IMR-90 (cell line): ENCODE results near the gene ZXDC. TPM values are rescaled to one million over a fixed set of nuclear protein-coding genes. Genes with fewer than 3 reads are reported as not detected.

ENCODE experiments used
- ATAC-seq: fragments of 200-7000 bp; cut with Tn5 transposase; 2 replicates; pipeline ENCODE4 v1.9.1; 2020; ENCODE audit warnings: low read depth, mild to moderate bottlenecking, moderate library complexity
- BruUV-seq: library from RNA; stranded (reverse); fragments of 400-500 nt; replicated peaks from 2 replicates; lab custom pipeline; 2021; lab: Mats Ljungman, UMichigan
- CTCF ChIA-PET: fragments of 300-600 bp; formaldehyde crosslinking; extraction: SDS; loops from one replicate; lab custom pipeline; 2021; ENCODE audit warnings: antibody characterized with exemption; lab: Yijun Ruan, JAX
- POLR2A ChIA-PET: fragments of 300-600 bp; sonication (Branson Sonifier 250); formaldehyde crosslinking; loops from one replicate; lab custom pipeline; 2022; ENCODE audit warnings: antibody characterized with exemption; ENCODE audit not compliant: unreplicated experiment; lab: Charles Lee
- DNase-seq: peaks from one replicate; pipeline ENCODE4 v3.0.0; 2013
- H2AFZ ChIP-seq: replicated peaks from 2 replicates; pipeline ENCODE3; 2013; ENCODE audit warnings: low read length, mild to moderate bottlenecking; ENCODE audit not compliant: poor library complexity
- H2AK5ac ChIP-seq: 2 replicates; pipeline ENCODE4 v1.6.1; 2013; ENCODE audit warnings: low read depth, low read length, inconsistent platforms
- H2AK9ac ChIP-seq: replicated peaks from 2 replicates; pipeline ENCODE3; 2013; ENCODE audit warnings: mild to moderate bottlenecking, low read depth, low read length, moderate library complexity; ENCODE audit not compliant: poor library complexity
- H2BK120ac ChIP-seq: 2 replicates; pipeline ENCODE4 v1.6.1; 2013; ENCODE audit warnings: low read depth, low read length, inconsistent platforms
- H2BK15ac ChIP-seq: 3 replicates; pipeline ENCODE4 v1.6.1; 2013; ENCODE audit warnings: low read depth, low read length, inconsistent platforms
- H2BK20ac ChIP-seq: 2 replicates; pipeline ENCODE4 v1.6.1; 2013; ENCODE audit warnings: low read depth, mild to moderate bottlenecking, inconsistent platforms, low read length, moderate library complexity
- H2BK5ac ChIP-seq: 2 replicates; pipeline ENCODE4 v1.6.1; 2013; ENCODE audit warnings: mild to moderate bottlenecking, low read depth, low read length, inconsistent platforms; ENCODE audit not compliant: poor library complexity, severe bottlenecking
- H3K14ac ChIP-seq: replicated peaks from 2 replicates; pipeline ENCODE4 v1.6.1; 2013; ENCODE audit warnings: low read depth, low read length, inconsistent platforms
- H3K18ac ChIP-seq: 2 replicates; pipeline ENCODE4 v1.6.1; 2013; ENCODE audit warnings: low read depth, low read length, control low read depth
- H3K23ac ChIP-seq: 2 replicates; pipeline ENCODE4 v1.6.1; 2013; ENCODE audit warnings: low read depth, low read length, inconsistent platforms
- H3K27ac ChIP-seq: 2 replicates; pipeline ENCODE4 v1.5.1; 2013; ENCODE audit warnings: mild to moderate bottlenecking, control low read depth, low read length; ENCODE audit not compliant: insufficient read depth
- H3K27me3 ChIP-seq: 2 replicates; pipeline ENCODE4 v1.6.1; 2013; ENCODE audit warnings: low read length; ENCODE audit not compliant: control insufficient read depth, insufficient read depth
- H3K36me3 ChIP-seq: 2 replicates; pipeline ENCODE4 v1.6.1; 2013; ENCODE audit warnings: low read length, mixed read lengths; ENCODE audit not compliant: control insufficient read depth, insufficient read depth
- H3K4ac ChIP-seq: 2 replicates; pipeline ENCODE4 v1.6.1; 2013; ENCODE audit warnings: low read depth, low read length, inconsistent platforms
- H3K4me1 ChIP-seq: 2 replicates; pipeline ENCODE4 v1.6.1; 2013; ENCODE audit warnings: low read length, mixed read lengths; ENCODE audit not compliant: control insufficient read depth, insufficient read depth
- H3K4me2 ChIP-seq: 2 replicates; pipeline ENCODE4 v1.6.1; 2013; ENCODE audit warnings: low read depth, mild to moderate bottlenecking, control low read depth, low read length, moderate library complexity
- H3K4me3 ChIP-seq: 2 replicates; pipeline ENCODE4 v1.5.1; 2013; ENCODE audit warnings: low read depth, mild to moderate bottlenecking, control low read depth, low read length, moderate library complexity; ENCODE audit not compliant: insufficient read depth
- H3K56ac ChIP-seq: 2 replicates; pipeline ENCODE4 v1.6.1; 2013; ENCODE audit warnings: low read length, inconsistent platforms; ENCODE audit not compliant: insufficient read depth; ENCODE audit errors: extremely low read depth
- H3K79me1 ChIP-seq, 2 experiments: 2 replicates each; pipeline ENCODE4 v1.6.1; 2013; ENCODE audit warnings: low read length in 2 of 2, inconsistent platforms in 1 of 2, low read depth in 1 of 2
- H3K9ac ChIP-seq: 2 replicates; pipeline ENCODE4 v1.6.1; 2013; ENCODE audit warnings: low read depth, low read length, control low read depth
- H3K9me1 ChIP-seq: 2 replicates; pipeline ENCODE4 v1.6.1; 2013; ENCODE audit warnings: low read length, inconsistent platforms; ENCODE audit not compliant: insufficient read depth
- H3K9me3 ChIP-seq: 2 replicates; pipeline ENCODE4 v1.6.1; 2013; ENCODE audit warnings: low read length; ENCODE audit not compliant: control insufficient read depth, insufficient read depth
- H4K20me1 ChIP-seq: 2 replicates; pipeline ENCODE4 v1.6.1; 2013; ENCODE audit warnings: low read length, inconsistent platforms; ENCODE audit not compliant: insufficient read depth
- H4K5ac ChIP-seq: 2 replicates; pipeline ENCODE4 v1.6.1; 2013; ENCODE audit warnings: mild to moderate bottlenecking, low read depth, low read length, control low read depth
- H4K8ac ChIP-seq, 2 experiments: 2 replicates each; pipeline ENCODE4 v1.6.1; 2013; ENCODE audit warnings: low read depth in 2 of 2, low read length in 2 of 2, control low read depth in 1 of 2, inconsistent platforms in 1 of 2
- H4K91ac ChIP-seq: 2 replicates; pipeline ENCODE4 v1.6.1; 2013; ENCODE audit warnings: low read depth, low read length, inconsistent platforms; ENCODE audit not compliant: insufficient read depth
- CEBPB ChIP-seq: IDR thresholded peaks from 2 replicates; pipeline ENCODE4 v1.6.1; 2012; ENCODE audit warnings: low read depth, low read length, improper control_type of control experiment
- MXI1 ChIP-seq: IDR thresholded peaks from 2 replicates; pipeline ENCODE4 v1.6.1; 2012; ENCODE audit warnings: low read depth, mild to moderate bottlenecking, low read length, moderate library complexity, borderline replicate concordance
- POLR2A ChIP-seq: IDR thresholded peaks from 2 replicates; pipeline ENCODE4 v1.6.1; 2012; ENCODE audit warnings: mild to moderate bottlenecking, low read depth, low read length
- RFX5 ChIP-seq: IDR thresholded peaks from 2 replicates; pipeline ENCODE4 v1.8.0; 2012; ENCODE audit warnings: low read depth, mild to moderate bottlenecking, low read length, moderate library complexity
- WGBS, 2 experiments: methylation state at CpG; one replicate each; pipeline versions ENCODE4 v1.1.5 to v1.1.7; 2013; ENCODE audit warnings: missing lambda C conversion rate in 2 of 2; ENCODE audit not compliant: insufficient read length in 1 of 2; ENCODE audit errors: extremely low coverage in 2 of 2; 5-methylcytosine and 5-hydroxymethylcytosine counted together
- dilution Hi-C: fragments of 300-500 bp; cut with HindIII; formaldehyde crosslinking; loops from one replicate; pipeline ENCODE4 v1.14.3; 2018; ENCODE audit warnings: low sequenced_read_pairs; ENCODE audit not compliant: unreplicated experiment
- in situ Hi-C: fragments of 300-500 bp; cut with MboI; formaldehyde crosslinking; loops from 3 replicates; pipeline ENCODE4 v1.14.3; 2019; ENCODE audit warnings: low sequenced_read_pairs, inconsistent platforms, mixed read lengths
- intact Hi-C: fragments of 100-400 bp; cut with micrococcal nuclease; formaldehyde crosslinking; loops from 2 replicates; pipeline ENCODE4 v1.10.0; 2022
- polyA plus RNA-seq, 3 experiments: library from polyadenylated mRNA; depleted of rRNA; stranded (reverse); fragments of >200 nt; gene quantifications; 2 replicates each; pipeline ENCODE4 v1.2.3, GENCODE V29; 2012; ENCODE audit warnings: low replicate concordance in 1 of 3
- total RNA-seq: library from RNA; depleted of rRNA; stranded (reverse); fragments of >200 nt; gene quantifications from 2 replicates; pipeline ENCODE4 v1.2.3, GENCODE V29; 2012

The ZXDC gene
- total and polyA plus RNA-seq, 2 of the 4 experiments (the other 2 are of a cell fraction): 11.5 to 14.3 TPM

GRCh38 chr3:126486360-126486847, 10.7 kb upstream of the ZXDC start:
- no peak for ATAC-seq
- H3K27me3 ChIP-seq: peaks cover 17% of the 10 kb centered on the region; the same call in 1 of the 2 replicates

More at GRCh38 chr3:126486360-126486847, 10.7 kb upstream of the ZXDC start:
- Histone ChIP-seq H4K20me1 (no peaks in the 10 kb centered on the region), H2BK20ac (no peak overlapping the region), H3K4me1 (no peaks in the 10 kb centered on the region), H3K14ac (no peak overlapping the region), H2AK9ac (no peak overlapping the region), H3K9me1 (no peaks in the 10 kb centered on the region), H3K9me3 (no peaks in the 10 kb centered on the region), H3K4me2 (no peak overlapping the region), H3K4me3 (no peak overlapping the region), H3K36me3 (no peaks in the 10 kb centered on the region), H3K23ac (no peak overlapping the region), H2AK5ac (no peak overlapping the region), H2BK15ac (no peak overlapping the region), H3K9ac (no peak overlapping the region), H2BK120ac (no peak overlapping the region), H3K27ac (no peak overlapping the region), H2BK5ac (no peak overlapping the region), H2AFZ (peak overlapping the region; percentile 41), H4K91ac (no peak overlapping the region), H4K5ac (no peak overlapping the region), H3K56ac (no peak overlapping the region), H3K18ac (no peak overlapping the region), H4K8ac (no peak overlapping the region), H3K4ac (no peak overlapping the region), H3K79me1 (no peaks in the 10 kb centered on the region)
- no peak for DNase-seq
- intact Hi-C loops (no loop called here), dilution Hi-C loops (no loop called here), in situ Hi-C loops (no loop called here)
- TF ChIP-seq POLR2A: no peak
- no peak for TF ChIP-seq MXI1
- TF ChIP-seq RFX5: no peak
- no peak for TF ChIP-seq CEBPB
- WGBS, 2 experiments: 59% methylated on average over 6 of the region's 14 CpGs; no CpG with 5 or more reads in 1 of the 2 experiments
- ChIA-PET CTCF (no interaction called here), POLR2A (no interaction called here)
- BruUV-seq: no TSS peak
